Measurements from ENCODE around the gene NTM.

- TF ChIP-seq CTCF (IDR thresholded peaks at IDR 0.05; ENCODE audit: low read depth, low read length, poor library complexity, severe bottlenecking), result no peak
- TF ChIP-seq EZH2phosphoT487 (IDR thresholded peaks at IDR 0.05; ENCODE audit: borderline replicate concordance, low read length), result no peak
Measured at GRCh38 chr11:132095230-132096131, 725.1 kb downstream of the NTM start.
